ENCODE data around the gene EBF3.

GRCh38 chr10:129857242-129857960 lies 106.7 kb downstream of the EBF3 start:
- no peak for TF ChIP-seq EZH2 (IDR thresholded peaks at IDR 0.05; ENCODE audit: borderline replicate concordance, low read depth, low read length, poor library complexity, severe bottlenecking)
- no peak for TF ChIP-seq CTCF (conservative IDR thresholded peaks at IDR 0.05; ENCODE audit: low read depth, low read length)

Measured in A673 (cell line).